Spleen (tissue), 11 donors: ENCODE measurements around the gene GATAD2A. TPM values are rescaled to one million over a fixed set of nuclear protein-coding genes. Genes with fewer than 3 reads are reported as not detected.

Experiments used
- DNase-seq: peaks from one replicate; pipeline ENCODE4 v3.0.0-alpha.2; 2020
- H3K27ac ChIP-seq, 8 donors: fragments of 200-600 bp; sonication (generic) in 7 of 8; 1 replicate in 4 of 8; 2 replicates in 4 of 8; pipeline versions ENCODE4 v1.5.0 to v1.8.0; 2016 to 2021; ENCODE audit warnings: inconsistent platforms in 4 of 8, mild to moderate bottlenecking in 4 of 8, moderate library complexity in 1 of 8
- H3K27me3 ChIP-seq, 7 donors: fragments of 200-600 bp; sonication (generic) in 6 of 7; replicated peaks in 1 of 7; 1 replicate in 4 of 7; 2 replicates in 3 of 7; pipeline versions ENCODE4 v1.5.0 to v1.8.0; 2016 to 2021; ENCODE audit warnings: inconsistent platforms in 3 of 7, mild to moderate bottlenecking in 1 of 7
- H3K36me3 ChIP-seq, 6 donors: fragments of 200-600 bp; sonication (generic) in 5 of 6; 1 replicate in 4 of 6; 2 replicates in 2 of 6; pipeline versions ENCODE4 v1.5.0 to v1.8.0; 2016 to 2021; ENCODE audit warnings: inconsistent platforms in 2 of 6
- H3K4me1 ChIP-seq, 6 donors: fragments of 200-600 bp; sonication (generic) in 5 of 6; 1 replicate in 3 of 6; 2 replicates in 3 of 6; pipeline versions ENCODE4 v1.5.0 to v1.8.0; 2016 to 2021; ENCODE audit warnings: inconsistent platforms in 3 of 6
- H3K4me3 ChIP-seq, 8 donors: fragments of 200-600 bp; sonication (generic) in 7 of 8; 1 replicate in 4 of 8; 2 replicates in 4 of 8; pipeline versions ENCODE4 v1.5.0 to v1.8.0; 2016 to 2021; ENCODE audit warnings: inconsistent platforms in 4 of 8, mild to moderate bottlenecking in 4 of 8, moderate library complexity in 2 of 8
- H3K9me3 ChIP-seq, 8 donors: fragments of 200-600 bp; sonication (generic) in 7 of 8; 1 replicate in 4 of 8; 2 replicates in 4 of 8; pipeline versions ENCODE4 v1.5.0 to v1.8.0; 2016 to 2021; ENCODE audit warnings: inconsistent platforms in 4 of 8
- POLR2A ChIP-seq, 3 donors: fragments of 450-650 bp; IDR thresholded peaks; one replicate each; pipeline ENCODE4 v1.5.1; 2017; ENCODE audit warnings: antibody characterized with exemption in 3 of 3, mild to moderate bottlenecking in 1 of 3
- POLR2AphosphoS5 ChIP-seq, 3 donors: sonication (generic); formaldehyde crosslinking; IDR thresholded peaks; one replicate each; pipeline ENCODE4 v1.5.1; 2017; ENCODE audit warnings: antibody characterized with exemption in 3 of 3
- WGBS, 5 donors: extraction: QIAGEN DNeasy Blood & Tissue Kit in 3 of 5; methylation state at CpG; one replicate each; pipeline versions ENCODE4 v1.1.5 to v1.1.7; 2013 to 2018; 5-methylcytosine and 5-hydroxymethylcytosine counted together
- intact Hi-C: fragments of 100-400 bp; cut with DNase I; formaldehyde crosslinking; loops from one replicate; pipeline ENCODE4 v1.15.0; 2023; ENCODE audit warnings: low total_unique reads
- polyA plus RNA-seq, 3 donors: library from polyadenylated mRNA; stranded (reverse); fragments of 200-250 nt; gene quantifications; one replicate each; pipeline ENCODE4 v1.2.1, GENCODE V29; 2013
- total RNA-seq, 7 donors: library from RNA; depleted of rRNA in 3 of 7; stranded (reverse); fragments of >200 nt in 3 of 7; fragmentation: NEBNext Ultra II Directional in 4 of 7; extraction: Animal tissue kit (Norgen Biotek cat#: 25700) in 4 of 7; gene quantifications; one replicate each; pipeline versions ENCODE4 v1.1.0 to v1.2.1, GENCODE V29; 2016 to 2021
- TF ChIP-seq, protein P1 (sequence below), 11 experiments: fragments of 200-600 bp in 7 of 11; fragments of 450-650 bp in 4 of 11; sonication (generic) in 4 of 11; IDR thresholded peaks in 8 of 11; conservative IDR thresholded peaks in 3 of 11; 1 replicate in 7 of 11; 2 replicates in 4 of 11; pipeline versions ENCODE4 v1.4.0 to v1.8.0; 2016 to 2021; ENCODE audit warnings: antibody characterized with exemption in 11 of 11, inconsistent platforms in 4 of 11, mild to moderate bottlenecking in 1 of 11
- donor health status: healthy with polysubstance abuse.
- donor health status: DM: no; HTN: no; CAD: no; lungs with moderate emphysema.
- donor health status: DM: no; HTN: no; CAD: no.
- donor health status: Bipolar disorder and iron deficiency.
- donor health status: healthy.
- donor health status: DM: no; HTN: no; CAD: no.
- donor health status: DM: yes; HTN: yes; CAD: no.

The GATAD2A gene
- total and polyA plus RNA-seq, 10 donors, result 11.6 to 122 (median 66.8) TPM

DNA sequence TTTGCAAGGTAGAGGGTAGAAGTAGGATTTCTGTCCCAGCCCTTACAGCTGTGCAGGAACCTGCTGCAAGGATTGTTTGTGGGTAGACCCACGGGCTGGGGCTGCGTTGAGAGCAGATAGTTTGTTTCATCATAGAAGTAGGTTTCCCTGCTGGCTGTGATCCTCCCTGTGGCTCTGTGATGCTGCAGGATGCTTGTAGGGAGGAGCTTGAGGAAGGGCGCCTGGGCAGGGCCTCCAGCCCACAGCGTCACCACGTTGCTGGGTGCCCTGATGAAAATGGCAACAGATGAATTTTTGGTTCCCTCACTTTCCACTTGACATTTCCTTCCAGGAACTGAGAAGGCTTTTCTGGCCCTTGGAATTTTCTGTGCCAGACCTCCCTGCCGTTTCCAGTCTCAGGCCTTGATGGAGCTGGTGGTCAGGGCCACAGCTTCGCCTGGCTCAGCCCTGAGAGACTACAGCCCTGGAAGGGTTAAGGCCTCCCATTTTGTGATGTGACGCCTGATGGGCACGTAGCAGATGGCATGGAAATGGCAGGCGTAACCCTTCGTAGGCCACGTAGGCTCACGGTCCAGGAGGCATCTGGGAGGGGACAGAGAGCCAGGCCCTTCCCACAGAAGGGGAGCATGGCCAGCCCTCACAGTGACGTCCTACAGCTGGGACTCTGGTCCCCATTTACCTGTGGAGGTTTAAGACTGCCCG, 42.2 kb downstream of the GATAD2A start:
- peaks cover 0 to 5% (median 0%) of the 10 kb centered on the region in 6 donors for H3K36me3 ChIP-seq
- H3K4me3 ChIP-seq, result no peak overlapping the region
- intact Hi-C loops, result no loop called here
- H3K27me3 ChIP-seq, result no peaks in the 10 kb centered on the region
- no peaks in the 10 kb centered on the region for H3K9me3 ChIP-seq
- 56 to 65% (median 64%) methylated on average over 15 of the region's 15 CpGs for WGBS, 5 donors
- H3K4me1 ChIP-seq, result peaks cover 55 to 100% (median 91%) of the 10 kb centered on the region in 6 donors
- DNase-seq, result no peak
- H3K27ac ChIP-seq, result peak overlapping the region in 6 of 8 donors; percentile 26 to 86 (median 78)
- TF ChIP-seq POLR2AphosphoS5 (IDR thresholded peaks at IDR 0.05), result peak in 2 of 3 donors; percentile 4 to 19
- TF ChIP-seq, protein P1, sequence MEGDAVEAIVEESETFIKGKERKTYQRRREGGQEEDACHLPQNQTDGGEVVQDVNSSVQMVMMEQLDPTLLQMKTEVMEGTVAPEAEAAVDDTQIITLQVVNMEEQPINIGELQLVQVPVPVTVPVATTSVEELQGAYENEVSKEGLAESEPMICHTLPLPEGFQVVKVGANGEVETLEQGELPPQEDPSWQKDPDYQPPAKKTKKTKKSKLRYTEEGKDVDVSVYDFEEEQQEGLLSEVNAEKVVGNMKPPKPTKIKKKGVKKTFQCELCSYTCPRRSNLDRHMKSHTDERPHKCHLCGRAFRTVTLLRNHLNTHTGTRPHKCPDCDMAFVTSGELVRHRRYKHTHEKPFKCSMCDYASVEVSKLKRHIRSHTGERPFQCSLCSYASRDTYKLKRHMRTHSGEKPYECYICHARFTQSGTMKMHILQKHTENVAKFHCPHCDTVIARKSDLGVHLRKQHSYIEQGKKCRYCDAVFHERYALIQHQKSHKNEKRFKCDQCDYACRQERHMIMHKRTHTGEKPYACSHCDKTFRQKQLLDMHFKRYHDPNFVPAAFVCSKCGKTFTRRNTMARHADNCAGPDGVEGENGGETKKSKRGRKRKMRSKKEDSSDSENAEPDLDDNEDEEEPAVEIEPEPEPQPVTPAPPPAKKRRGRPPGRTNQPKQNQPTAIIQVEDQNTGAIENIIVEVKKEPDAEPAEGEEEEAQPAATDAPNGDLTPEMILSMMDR (IDR thresholded peaks at IDR 0.05 in 8 of 11, conservative IDR thresholded peaks at IDR 0.05 in 3 of 11), result no peak

DNA sequence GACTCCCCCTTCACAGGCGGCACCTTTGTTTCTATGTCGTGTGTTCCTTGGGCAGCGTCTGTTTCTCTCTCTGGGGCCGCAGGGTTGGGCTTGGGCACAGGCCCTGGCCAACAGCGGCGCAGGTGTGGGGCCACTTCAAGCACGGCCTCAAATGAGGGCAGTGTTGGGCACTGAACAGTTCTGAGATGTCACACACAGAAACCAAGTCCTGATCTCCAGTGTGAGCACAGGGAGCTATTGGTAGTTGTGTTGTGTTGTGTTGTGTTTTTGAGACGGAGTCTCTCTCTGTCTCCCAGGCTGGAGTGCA, 42.7 kb downstream of the GATAD2A start:
- WGBS, 5 donors, result 88 to 97% (median 91%) methylated on average over 7 to 8 of the region's 8 CpGs
- no peak overlapping the region for H3K4me3 ChIP-seq
- peak overlapping the region in 4 of 8 donors; percentile 75 to 86 (median 82) for H3K27ac ChIP-seq
- DNase-seq, result no peak
- TF ChIP-seq, protein P1 (IDR thresholded peaks at IDR 0.05 in 8 of 11, conservative IDR thresholded peaks at IDR 0.05 in 3 of 11), result no peak
- peak in 1 of 3 donors; percentile 25 for TF ChIP-seq POLR2AphosphoS5 (IDR thresholded peaks at IDR 0.05)
- intact Hi-C loops, result no loop called here
- peaks cover 0 to 5% (median 0%) of the 10 kb centered on the region in 6 donors for H3K36me3 ChIP-seq
- H3K9me3 ChIP-seq, result no peaks in the 10 kb centered on the region
- peaks cover 60 to 100% (median 91%) of the 10 kb centered on the region in 6 donors for H3K4me1 ChIP-seq
- no peaks in the 10 kb centered on the region for H3K27me3 ChIP-seq

DNA sequence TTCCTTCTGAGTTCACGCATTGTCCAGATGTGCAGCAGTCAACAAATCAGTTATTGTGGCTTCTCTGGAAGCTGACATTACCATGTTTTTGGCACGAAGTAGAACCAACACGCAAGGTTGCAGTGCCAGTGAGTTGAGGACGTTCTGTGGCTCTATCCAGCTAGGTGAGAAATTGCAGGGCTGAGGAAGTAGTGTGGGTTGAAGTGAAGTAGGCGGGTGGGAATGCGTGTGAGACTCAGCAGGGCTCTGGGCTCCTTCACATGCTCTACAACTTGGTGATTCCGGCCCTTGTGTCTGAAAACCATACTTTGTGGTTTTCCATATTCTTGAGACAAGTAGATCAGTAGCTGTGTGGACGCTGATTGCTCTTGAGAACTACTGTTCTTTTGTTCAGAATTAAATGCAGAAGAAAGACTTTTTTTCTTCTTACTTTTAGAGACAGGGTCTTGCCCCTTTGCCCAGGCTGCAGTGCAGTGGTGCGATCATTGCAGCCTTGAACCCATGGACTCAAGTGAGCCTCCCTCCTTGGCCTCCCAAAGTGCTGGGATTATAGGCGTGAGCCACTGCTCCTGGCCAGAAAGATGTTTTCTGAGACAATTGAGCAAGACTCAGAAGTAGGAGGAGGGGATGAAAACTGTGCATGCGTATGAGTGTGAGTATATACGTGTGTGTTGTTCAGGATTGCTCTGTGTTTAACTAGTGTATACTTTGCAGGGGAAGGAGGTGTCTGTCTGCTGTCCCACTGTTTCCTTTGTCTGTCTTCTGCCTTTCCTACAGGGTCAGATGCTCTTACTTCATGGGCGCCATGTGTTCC, 46.2 kb downstream of the GATAD2A start:
- Histone ChIP-seq H3K36me3 (peaks cover 0 to 7% (median 0%) of the 10 kb centered on the region in 6 donors), H3K27me3 (no peaks in the 10 kb centered on the region), H3K4me3 (peak overlapping the region in 1 of 8 donors; percentile 56), H3K4me1 (peaks cover 41 to 100% (median 78%) of the 10 kb centered on the region in 6 donors), H3K9me3 (no peaks in the 10 kb centered on the region), H3K27ac (peak overlapping the region in 7 of 8 donors; percentile 63 to 91 (median 82))
- intact Hi-C loops, result no loop called here
- 40 to 54% (median 50%) methylated on average over 13 of the region's 13 CpGs for WGBS, 5 donors
- DNase-seq, result no peak
- peak in 1 of 3 donors; percentile 48 for TF ChIP-seq POLR2AphosphoS5 (IDR thresholded peaks at IDR 0.05)
- TF ChIP-seq POLR2A (IDR thresholded peaks at IDR 0.05), result no peak

DNA sequence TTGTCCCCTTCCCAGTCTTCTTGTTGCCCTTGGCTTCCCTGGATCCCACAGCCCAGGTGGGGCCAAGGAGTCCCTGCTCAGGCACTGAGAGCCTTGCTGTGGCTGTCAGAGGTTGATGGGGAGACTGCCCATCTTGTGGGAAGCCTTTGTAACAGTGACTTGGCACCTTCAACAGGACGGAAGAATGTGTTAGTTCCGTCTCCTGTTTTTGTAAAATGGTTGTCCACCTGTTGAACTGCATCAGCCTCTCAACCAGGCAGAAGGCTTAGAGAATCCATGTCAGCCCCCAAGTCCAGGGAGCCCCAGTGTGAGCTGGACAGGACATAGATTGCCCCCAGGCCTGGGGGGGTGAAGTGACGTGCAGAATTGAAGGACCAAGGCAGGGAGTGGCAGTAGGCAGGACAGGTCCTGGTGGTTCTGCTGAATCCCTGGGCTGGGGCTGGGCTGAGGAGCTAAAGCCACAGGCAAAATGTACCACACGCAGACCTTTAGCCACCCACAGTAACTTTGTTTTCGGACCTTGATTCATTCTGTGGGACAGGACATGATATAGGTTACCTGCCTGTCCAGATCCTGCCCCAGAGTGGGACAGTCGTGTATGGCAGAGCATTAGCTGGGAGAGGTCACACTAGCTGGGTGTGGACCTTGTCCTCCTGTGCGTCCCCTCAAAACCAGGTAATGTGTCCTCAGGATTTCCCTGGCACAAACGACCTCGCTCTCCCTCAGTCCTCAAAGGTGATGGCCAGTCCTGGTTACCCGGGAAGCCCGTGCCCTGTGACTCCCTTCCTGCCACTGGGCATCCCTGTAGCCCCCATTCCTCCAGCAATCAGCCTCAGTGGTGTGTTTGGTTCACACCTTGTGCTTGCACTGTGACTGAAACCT, 47.0 kb downstream of the GATAD2A start:
- no peaks in the 10 kb centered on the region for H3K9me3 ChIP-seq
- TF ChIP-seq, protein P1 (IDR thresholded peaks at IDR 0.05 in 8 of 11, conservative IDR thresholded peaks at IDR 0.05 in 3 of 11), result no peak
- TF ChIP-seq POLR2AphosphoS5 (IDR thresholded peaks at IDR 0.05), result peak in 1 of 3 donors; percentile 48
- TF ChIP-seq POLR2A (IDR thresholded peaks at IDR 0.05), result no peak
- DNase-seq, result no peak
- H3K4me1 ChIP-seq, result peaks cover 33 to 100% (median 76%) of the 10 kb centered on the region in 6 donors
- no peaks in the 10 kb centered on the region for H3K27me3 ChIP-seq
- peak overlapping the region in 7 of 8 donors; percentile 63 to 91 (median 82) for H3K27ac ChIP-seq
- peaks cover 0 to 15% (median 0%) of the 10 kb centered on the region in 6 donors for H3K36me3 ChIP-seq
- H3K4me3 ChIP-seq, result peak overlapping the region in 1 of 8 donors; percentile 56
- intact Hi-C loops, result no loop called here
- 65 to 76% (median 71%) methylated on average over 11 of the region's 11 CpGs for WGBS, 5 donors
